ENCODE data around the gene CERS1. TPM values are rescaled to one million over a fixed set of nuclear protein-coding genes. Genes with fewer than 3 reads are reported as not detected.
"Not testable (repeated sequence)": the region's sequence is repeated elsewhere in the genome, so short reads cannot be mapped to it uniquely, and the experiment has no call there.

CERS1 gene
- total RNA-seq, 1 experiment from 2014 or later: 3.1 TPM

GRCh38 chr19:18919086-18919899, 23.3 kb upstream of the CERS1 start, which contains the start of the genes COPE and DDX49:
Gene COPE, minus strand, starts transcription at chr19:18919387. Its CDS starts 39 bp downstream, at chr19:18919348.
Gene DDX49, plus strand, starts transcription at chr19:18919715. Its CDS starts 27 bp downstream, at chr19:18919742.
- DNase-seq (ENCODE audit: low spot score): peak; percentile 100

- not testable (repeated sequence) for DNase-seq (ENCODE audit: low spot score)
These were observed 21.6 kb upstream of the CERS1 start for GRCh38 chr19:18917593-18917992.

- peak; percentile 46 for DNase-seq (ENCODE audit: low spot score)
These were observed 19.7 kb upstream of the CERS1 start for GRCh38 chr19:18915639-18916038.

- DNase-seq (ENCODE audit: low spot score): no peak
These were observed 17.5 kb upstream of the CERS1 start for GRCh38 chr19:18913466-18913865.

GRCh38 chr19:18912933-18913332, 17.0 kb upstream of the CERS1 start:
- DNase-seq (ENCODE audit: low spot score): no peak

GRCh38 chr19:18910801-18911436, 15.0 kb upstream of the CERS1 start:
- DNase-seq (ENCODE audit: low spot score): no peak

- DNase-seq (ENCODE audit: low spot score): no peak
These were observed 14.1 kb upstream of the CERS1 start for GRCh38 chr19:18910010-18910409.

GRCh38 chr19:18908917-18909619, 13.1 kb upstream of the CERS1 start:
- no peak for DNase-seq (ENCODE audit: low spot score)

GRCh38 chr19:18906605-18907519, 10.9 kb upstream of the CERS1 start:
- no peak for DNase-seq (ENCODE audit: low spot score)

GRCh38 chr19:18905513-18906236, 9.7 kb upstream of the CERS1 start:
- no peak for DNase-seq (ENCODE audit: low spot score)

GRCh38 chr19:18905058-18905456, 9.1 kb upstream of the CERS1 start:
- DNase-seq (ENCODE audit: low spot score): no peak

GRCh38 chr19:18904334-18905057, 8.5 kb upstream of the CERS1 start:
- DNase-seq (ENCODE audit: low spot score): no peak

- DNase-seq (ENCODE audit: low spot score): no peak
These were observed 7.4 kb upstream of the CERS1 start for GRCh38 chr19:18903156-18904037.

- DNase-seq (ENCODE audit: low spot score): not testable (repeated sequence)
These were observed 6.6 kb upstream of the CERS1 start for GRCh38 chr19:18902519-18902918.

GRCh38 chr19:18901491-18901890, 5.5 kb upstream of the CERS1 start:
- no peak for DNase-seq (ENCODE audit: low spot score)

GRCh38 chr19:18900700-18901481, 4.9 kb upstream of the CERS1 start:
- no peak for DNase-seq (ENCODE audit: low spot score)

GRCh38 chr19:18899624-18900560, 3.9 kb upstream of the CERS1 start:
- no peak for DNase-seq (ENCODE audit: low spot score)

All from A172 (cell line).